Measurements from ENCODE around the gene HDAC11. TPM values are rescaled to one million over a fixed set of nuclear protein-coding genes. Genes with fewer than 3 reads are reported as not detected.

HDAC11 gene
- total RNA-seq, 1 experiment from 2014 or later, result 7.0 TPM

DNA sequence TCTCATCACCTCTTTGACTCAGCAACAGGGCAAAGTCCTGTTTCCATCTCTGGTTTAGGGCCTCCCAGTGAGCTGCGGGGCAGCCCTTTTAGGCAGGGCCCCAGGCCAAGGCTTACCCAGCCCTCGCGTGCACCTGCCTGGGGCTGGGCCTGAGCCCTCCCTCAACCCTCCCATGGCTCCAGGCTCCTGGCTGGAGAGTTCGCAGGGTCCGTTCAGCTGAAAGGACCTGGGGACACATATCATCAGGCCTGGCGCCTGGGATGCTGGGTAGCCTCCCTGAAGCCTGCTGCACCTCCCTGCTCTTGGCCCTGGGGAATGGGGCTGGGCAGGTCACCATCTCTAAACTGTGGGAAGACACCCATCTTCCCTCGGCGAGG lies 29.7 kb downstream of the HDAC11 start:
- H3T11ph ChIP-seq (ENCODE audit: low read length), result no peak overlapping the region
- no peaks in the 10 kb centered on the region; the same call in 1 of the 2 replicates for H3K4me1 ChIP-seq (ENCODE audit: insufficient read depth, low read length)
- H3K79me1 ChIP-seq (ENCODE audit: insufficient read depth, low read depth, low read length, poor library complexity, severe bottlenecking), result no peaks in the 10 kb centered on the region
- H3K27me3 Mint-ChIP-seq (ENCODE audit: low read depth), result no peaks in the 10 kb centered on the region; the same call in 1 of the 2 replicates
- no peak overlapping the region for H2BK15ac ChIP-seq (ENCODE audit: low read depth, low read length)
- H3K79me2 ChIP-seq (ENCODE audit: insufficient read depth, low read length), result no peaks in the 10 kb centered on the region
- H3K23me2 ChIP-seq (ENCODE audit: insufficient read length, low read depth, low read length, poor library complexity, severe bottlenecking), result no peaks in the 10 kb centered on the region
- H4K20me1 ChIP-seq (ENCODE audit: control insufficient read depth, insufficient read depth, insufficient read length), result peaks cover 6% of the 10 kb centered on the region
- no peak overlapping the region for H3K4ac ChIP-seq (ENCODE audit: low read depth, low read length)
- no peak overlapping the region for H2BK120ac ChIP-seq (ENCODE audit: low read depth, low read length, poor library complexity, severe bottlenecking)
- H3K4me3 Mint-ChIP-seq, result no peak overlapping the region
- H4K5ac ChIP-seq (ENCODE audit: insufficient read length, low read depth, low read length), result no peak overlapping the region
- H3K9ac ChIP-seq (ENCODE audit: extremely low read depth, insufficient read length, low read length), result no peak overlapping the region
- no CpG with 5 or more reads among the region's 8 CpGs for WGBS (ENCODE audit: extremely low coverage, insufficient read length, low lambda C conversion rate)
- H3K27me3 ChIP-seq (ENCODE audit: insufficient read depth, low read length), result no peaks in the 10 kb centered on the region
- H2AFZ ChIP-seq (ENCODE audit: low read length), result no peak overlapping the region
- no peak overlapping the region for H2AK5ac ChIP-seq (ENCODE audit: insufficient read length, low read length)
- H3K27ac ChIP-seq (ENCODE audit: insufficient read length, low read depth, low read length), result no peak overlapping the region
- no peak overlapping the region for H3K23ac ChIP-seq (ENCODE audit: insufficient read length, low read depth, low read length)
- H3K4me2 ChIP-seq (ENCODE audit: insufficient read depth, insufficient read length, low read length), result no peak overlapping the region
- peaks cover 6 to 10% of the 10 kb centered on the region in 2 experiments for H3K4me1 Mint-ChIP-seq
- no peak overlapping the region for H3K27ac Mint-ChIP-seq
- H2BK20ac ChIP-seq (ENCODE audit: low read depth, low read length, poor library complexity, severe bottlenecking), result no peak overlapping the region
- TF ChIP-seq, protein P1, sequence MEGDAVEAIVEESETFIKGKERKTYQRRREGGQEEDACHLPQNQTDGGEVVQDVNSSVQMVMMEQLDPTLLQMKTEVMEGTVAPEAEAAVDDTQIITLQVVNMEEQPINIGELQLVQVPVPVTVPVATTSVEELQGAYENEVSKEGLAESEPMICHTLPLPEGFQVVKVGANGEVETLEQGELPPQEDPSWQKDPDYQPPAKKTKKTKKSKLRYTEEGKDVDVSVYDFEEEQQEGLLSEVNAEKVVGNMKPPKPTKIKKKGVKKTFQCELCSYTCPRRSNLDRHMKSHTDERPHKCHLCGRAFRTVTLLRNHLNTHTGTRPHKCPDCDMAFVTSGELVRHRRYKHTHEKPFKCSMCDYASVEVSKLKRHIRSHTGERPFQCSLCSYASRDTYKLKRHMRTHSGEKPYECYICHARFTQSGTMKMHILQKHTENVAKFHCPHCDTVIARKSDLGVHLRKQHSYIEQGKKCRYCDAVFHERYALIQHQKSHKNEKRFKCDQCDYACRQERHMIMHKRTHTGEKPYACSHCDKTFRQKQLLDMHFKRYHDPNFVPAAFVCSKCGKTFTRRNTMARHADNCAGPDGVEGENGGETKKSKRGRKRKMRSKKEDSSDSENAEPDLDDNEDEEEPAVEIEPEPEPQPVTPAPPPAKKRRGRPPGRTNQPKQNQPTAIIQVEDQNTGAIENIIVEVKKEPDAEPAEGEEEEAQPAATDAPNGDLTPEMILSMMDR (conservative IDR thresholded peaks at IDR 0.05), result no peak
- peaks cover 0 to 1% (median 0%) of the 10 kb centered on the region in 3 experiments; a peak in 1 of 7 replicates for H3K36me3 Mint-ChIP-seq (ENCODE audit: insufficient read depth in 1 of 3, low read depth in 3 of 3)
- H3K14ac ChIP-seq (ENCODE audit: insufficient read depth, low read length), result no peak overlapping the region; the same call in 1 of the 2 replicates
- no peaks in the 10 kb centered on the region; a peak in 1 of 5 replicates for H3K9me3 Mint-ChIP-seq
- no peak overlapping the region for H2BK5ac ChIP-seq (ENCODE audit: insufficient read length, low read length)
- no peak overlapping the region for H2BK12ac ChIP-seq (ENCODE audit: insufficient read length, low read depth, low read length)
- no peak overlapping the region for H3K56ac ChIP-seq (ENCODE audit: insufficient read length, low read depth, low read length)
- H3K9me3 ChIP-seq (ENCODE audit: control insufficient read depth, low read depth, low read length), result no peaks in the 10 kb centered on the region
- H4K91ac ChIP-seq (ENCODE audit: insufficient read length, low read depth, low read length), result no peak overlapping the region
- no peak overlapping the region for H3K18ac ChIP-seq (ENCODE audit: insufficient read length, low read depth, low read length)
- DNase-seq, result no peak
- H4K8ac ChIP-seq (replicated peaks; ENCODE audit: insufficient read length, low read depth, low read length), result no peak overlapping the region

All from H9 (cell line).